HG03571 (cell line): ENCODE results near the gene STPG1.
A peak's percentile ranks its signal among the peaks of the same experiment; 100 is the strongest.

Experiments used
- ATAC-seq: cut with Tn5 transposase; IDR thresholded peaks from one replicate; pipeline ENCODE4 v1.9.1; 2021; ENCODE audit not compliant: unreplicated experiment

STPG1 gene

GRCh38 chr1:24393892-24394291 lies 19.7 kb downstream of the STPG1 start:
- ATAC-seq: no peak

- no peak for ATAC-seq
Measured at GRCh38 chr1:24392982-24393650, 20.5 kb downstream of the STPG1 start.

DNA sequence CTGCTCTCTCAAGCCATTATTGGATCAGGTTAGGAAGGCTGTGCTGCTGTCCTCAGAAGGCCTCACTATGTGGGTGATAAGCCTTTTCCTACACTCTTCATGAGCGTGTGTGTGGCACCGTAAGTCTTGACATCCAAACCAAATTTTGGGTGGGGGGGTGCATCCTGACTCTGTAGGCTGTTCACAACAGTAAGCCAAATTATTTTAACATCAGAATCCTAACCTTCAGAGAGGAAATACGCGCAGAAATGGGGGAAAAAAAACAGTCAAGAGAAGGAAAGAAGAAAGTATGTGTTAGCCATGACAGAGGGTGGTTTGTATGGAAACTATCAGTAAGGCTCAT lies 21.0 kb downstream of the STPG1 start:
- peak; percentile 15 for ATAC-seq

DNA sequence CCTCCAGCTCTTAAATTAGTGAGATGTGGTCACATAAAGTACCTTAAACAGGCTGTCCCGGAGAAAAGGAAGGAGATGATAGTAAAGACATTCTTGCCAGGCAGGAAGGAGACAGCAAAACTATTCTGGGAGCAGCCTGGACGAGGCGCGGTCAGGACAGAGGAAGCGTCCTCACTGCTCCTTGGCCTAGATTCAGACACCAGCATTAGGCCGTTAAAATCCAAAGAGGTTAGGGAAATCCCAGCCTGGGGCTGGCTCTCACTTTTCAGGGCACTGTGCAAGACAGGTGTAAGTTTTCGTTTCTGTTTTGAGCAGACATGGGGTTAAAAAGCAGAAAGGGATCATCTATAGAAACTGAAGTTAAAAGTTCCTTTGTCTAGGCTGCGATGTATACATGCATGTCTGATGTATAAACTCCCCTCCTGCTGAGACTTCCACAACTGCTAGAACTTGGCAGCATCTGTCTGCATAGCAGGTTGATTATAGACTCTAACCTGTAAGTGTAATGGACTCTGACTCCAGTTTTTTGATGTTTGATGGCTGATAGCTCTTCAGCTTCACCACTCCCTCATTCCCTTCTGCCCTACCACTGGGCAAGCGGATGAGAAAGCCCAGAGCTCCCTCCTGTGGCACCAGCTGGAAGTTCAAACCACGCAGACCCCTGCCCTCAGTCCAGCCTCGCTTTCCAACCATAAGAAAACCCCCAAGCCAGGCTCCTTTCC lies 21.5 kb downstream of the STPG1 start:
- peak; percentile 56 for ATAC-seq

GRCh38 chr1:24390924-24391782 lies 22.4 kb downstream of the STPG1 start:
- ATAC-seq: peak; percentile 48

DNA sequence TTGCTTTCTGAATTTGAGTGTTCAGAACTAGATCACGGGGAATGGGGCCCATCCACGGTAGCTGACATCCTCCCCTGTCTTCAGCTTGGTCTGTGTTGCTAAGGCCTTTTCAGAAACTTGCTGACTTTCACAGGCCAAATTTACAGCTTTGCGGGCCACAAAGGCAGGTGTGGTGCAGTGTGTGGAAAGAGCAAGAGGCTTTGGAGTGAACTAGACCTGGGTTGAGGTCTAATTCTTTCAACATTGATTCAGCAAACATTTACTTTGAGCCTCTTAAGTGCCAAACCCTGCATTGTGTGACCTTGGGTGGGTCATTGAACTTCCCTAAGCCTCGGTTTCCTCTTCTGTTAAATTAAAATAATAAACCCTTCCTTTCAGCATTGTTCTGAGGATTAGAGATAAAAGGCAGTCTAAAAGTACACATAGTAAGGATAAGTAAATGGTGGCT lies 24.3 kb downstream of the STPG1 start:
- no peak for ATAC-seq

- ATAC-seq: no peak
Measured at GRCh38 chr1:24388331-24388885, 25.2 kb downstream of the STPG1 start.

GRCh38 chr1:24387636-24388175 lies 25.9 kb downstream of the STPG1 start:
- ATAC-seq: no peak

- no peak for ATAC-seq
Measured at GRCh38 chr1:24386931-24387330, 26.7 kb downstream of the STPG1 start.

GRCh38 chr1:24386241-24386640 lies 27.3 kb downstream of the STPG1 start:
- ATAC-seq: no peak

DNA sequence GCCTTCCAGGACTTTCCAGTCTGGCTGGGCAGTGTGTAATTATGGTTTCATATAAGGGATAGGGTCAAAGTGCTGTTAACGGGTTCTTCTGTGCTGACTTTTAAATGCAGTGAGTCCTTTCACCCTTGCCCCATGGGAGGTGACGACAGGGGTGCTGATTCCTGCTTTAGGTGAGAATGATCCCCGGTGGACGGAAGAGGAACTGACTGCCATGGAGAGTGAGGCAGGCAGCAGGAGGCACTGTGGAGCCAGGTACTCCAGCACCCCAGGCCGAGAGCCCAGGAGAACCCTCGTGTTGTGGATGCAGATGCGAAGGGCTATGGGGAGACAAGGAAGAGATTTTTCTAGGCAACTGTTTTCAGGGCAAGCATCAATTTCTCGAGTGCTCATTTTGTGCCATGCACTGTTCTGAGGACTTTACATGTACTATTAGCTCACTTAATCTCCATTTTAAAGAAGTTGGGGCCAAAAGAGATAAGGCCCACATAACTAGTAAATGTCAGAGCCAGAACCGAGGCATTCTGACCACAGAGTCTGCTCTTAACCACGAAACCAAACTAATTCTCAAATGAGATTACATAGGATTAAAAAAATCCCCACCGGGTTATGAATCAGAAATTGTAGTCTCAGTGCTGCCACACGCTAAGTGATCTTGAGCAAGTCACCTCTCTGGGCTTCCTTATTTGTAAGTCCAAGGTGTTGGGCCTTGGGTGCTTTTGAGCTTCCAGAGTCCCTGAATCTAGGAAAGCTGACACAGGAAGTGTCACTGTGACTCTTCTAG lies 28.2 kb downstream of the STPG1 start:
- no peak for ATAC-seq

GRCh38 chr1:24384251-24385090 lies 29.1 kb downstream of the STPG1 start:
- ATAC-seq: no peak

- ATAC-seq: no peak
Measured at GRCh38 chr1:24383381-24383940, 30.1 kb downstream of the STPG1 start.

GRCh38 chr1:24382165-24382577 lies 31.4 kb downstream of the STPG1 start:
- ATAC-seq: no peak

- no peak for ATAC-seq
Measured at GRCh38 chr1:24381256-24381655, 32.3 kb downstream of the STPG1 start.

GRCh38 chr1:24380508-24380907 lies 33.1 kb downstream of the STPG1 start:
- no peak for ATAC-seq

- ATAC-seq: no peak
Measured at GRCh38 chr1:24379733-24380315, 33.8 kb downstream of the STPG1 start.

- no peak for ATAC-seq
Measured at GRCh38 chr1:24374891-24375786, 38.4 kb downstream of the STPG1 start.
